HG03354 (cell line): ENCODE data around the gene PIEZO2.

Experiments
- ATAC-seq: cut with Tn5 transposase; IDR thresholded peaks from one replicate; pipeline ENCODE4 v1.9.1; 2021; ENCODE audit warnings: mild to moderate bottlenecking; ENCODE audit not compliant: unreplicated experiment, poor library complexity, severe bottlenecking

Gene PIEZO2

DNA sequence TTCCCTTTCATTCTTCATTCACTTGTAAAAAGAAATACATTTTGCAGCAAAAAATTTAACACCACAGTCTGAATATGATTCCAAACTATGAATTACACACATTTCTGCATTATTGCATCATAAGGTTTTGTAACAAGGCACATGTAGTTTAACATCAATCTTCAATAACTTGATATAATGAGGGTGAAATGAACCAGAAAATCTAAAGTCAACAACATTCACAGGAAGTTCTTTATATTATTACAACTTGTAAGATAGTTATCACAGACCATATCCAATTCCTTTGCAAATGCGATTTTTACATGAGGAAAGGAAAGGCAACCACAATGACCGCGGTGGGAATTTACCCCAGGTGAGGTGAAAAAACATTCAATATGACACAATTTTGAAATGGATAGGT lies 410.2 kb downstream of the PIEZO2 start:
- no peak for ATAC-seq

DNA sequence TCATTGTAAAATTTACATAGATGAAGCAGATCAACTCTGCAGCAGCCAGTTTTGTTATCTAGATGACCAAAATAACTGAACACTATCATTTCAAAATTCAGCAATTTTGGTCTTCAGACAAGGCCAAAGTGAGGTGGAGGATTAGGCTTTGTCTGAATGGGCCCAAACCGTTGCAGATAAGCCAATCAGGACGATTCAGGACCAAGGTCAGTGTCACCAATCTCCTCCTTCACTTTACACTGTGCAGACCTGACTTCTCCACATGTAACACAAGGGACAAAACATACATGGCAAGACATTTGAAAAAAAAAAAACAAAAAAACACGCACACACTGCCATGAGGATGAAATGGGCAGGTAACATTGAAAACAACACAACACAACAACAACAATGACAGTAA lies 412.4 kb downstream of the PIEZO2 start:
- no peak for ATAC-seq

DNA sequence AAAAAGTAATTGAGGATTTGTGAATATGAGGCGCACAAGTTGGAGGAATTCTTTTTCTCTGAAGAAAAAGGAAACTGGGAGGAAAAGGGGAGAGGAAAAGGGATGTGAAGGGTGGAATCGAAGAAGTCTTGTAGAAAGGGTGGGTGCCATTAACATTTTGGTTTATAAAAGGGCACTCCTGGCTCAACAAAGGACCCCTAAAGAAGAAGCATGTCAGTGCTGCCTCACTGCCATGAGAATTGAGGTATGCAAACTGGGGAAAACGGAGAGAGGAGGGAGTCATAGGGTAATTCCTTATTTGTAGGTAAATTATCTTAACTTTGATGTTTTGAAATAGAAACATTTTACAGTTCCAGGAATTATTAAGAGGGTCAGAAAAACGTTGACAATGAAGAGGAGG lies 416.4 kb downstream of the PIEZO2 start:
- ATAC-seq, result no peak

DNA sequence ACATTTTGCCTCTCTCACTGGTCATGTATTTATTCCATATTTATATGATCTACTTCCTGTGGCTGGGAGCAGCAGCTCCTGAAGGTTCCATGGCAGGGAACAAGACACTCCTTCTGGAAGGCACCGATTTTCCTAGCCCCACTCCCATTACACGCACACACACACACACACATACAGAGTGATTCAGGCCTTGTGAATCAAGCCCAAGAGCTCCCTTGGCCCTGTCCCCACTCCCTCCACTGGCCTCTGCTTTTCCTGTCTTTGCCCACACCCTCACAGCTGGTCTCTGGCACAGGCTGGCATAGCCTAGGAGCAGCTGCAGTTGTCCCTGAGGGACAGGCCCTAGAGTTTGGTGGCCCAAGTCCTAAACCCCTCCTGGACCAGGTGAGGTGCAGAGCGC lies 421.9 kb downstream of the PIEZO2 start:
- ATAC-seq, result no peak

DNA sequence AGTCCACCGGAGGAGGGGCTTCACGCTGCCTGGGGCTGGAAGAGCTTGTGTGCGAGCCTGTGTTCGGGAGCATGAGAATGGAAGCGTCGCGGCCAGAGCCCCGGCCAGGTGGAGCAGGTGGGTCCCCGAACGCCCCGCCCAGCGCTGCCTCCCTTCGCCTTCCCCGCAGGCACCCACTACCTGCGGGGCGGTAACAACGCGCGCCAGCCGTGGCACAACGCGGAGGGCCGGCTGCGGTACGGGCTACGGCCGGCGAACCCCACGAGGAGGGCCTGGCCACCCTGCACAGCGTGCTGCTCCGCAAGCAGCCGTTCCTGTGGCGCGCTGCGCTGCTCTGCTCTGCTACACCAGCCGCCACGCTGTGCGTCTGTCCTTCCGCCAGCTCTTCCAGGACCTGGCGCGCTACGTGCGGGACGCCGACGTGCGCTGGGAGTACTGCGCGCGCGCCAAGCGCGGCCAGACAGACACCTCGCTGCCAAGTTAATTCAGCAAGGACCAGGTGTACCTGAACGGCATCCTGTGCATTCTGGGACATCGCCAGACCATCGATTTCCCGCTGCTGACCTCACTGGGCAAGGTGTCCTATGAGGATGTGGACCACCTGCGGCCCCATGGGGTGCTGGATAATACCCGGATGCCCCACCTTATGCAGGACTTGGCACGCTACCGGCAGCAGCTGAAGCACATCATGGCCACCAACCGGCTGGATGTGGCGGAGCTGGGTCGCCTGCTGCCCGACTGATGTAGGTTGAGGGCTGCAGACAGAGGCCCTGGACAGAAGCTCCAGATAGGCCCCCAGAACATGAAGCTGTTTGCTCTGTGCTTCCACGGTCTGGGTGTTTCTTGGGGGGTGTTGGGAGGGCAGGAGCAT lies 422.9 kb downstream of the PIEZO2 start:
- no peak for ATAC-seq

DNA sequence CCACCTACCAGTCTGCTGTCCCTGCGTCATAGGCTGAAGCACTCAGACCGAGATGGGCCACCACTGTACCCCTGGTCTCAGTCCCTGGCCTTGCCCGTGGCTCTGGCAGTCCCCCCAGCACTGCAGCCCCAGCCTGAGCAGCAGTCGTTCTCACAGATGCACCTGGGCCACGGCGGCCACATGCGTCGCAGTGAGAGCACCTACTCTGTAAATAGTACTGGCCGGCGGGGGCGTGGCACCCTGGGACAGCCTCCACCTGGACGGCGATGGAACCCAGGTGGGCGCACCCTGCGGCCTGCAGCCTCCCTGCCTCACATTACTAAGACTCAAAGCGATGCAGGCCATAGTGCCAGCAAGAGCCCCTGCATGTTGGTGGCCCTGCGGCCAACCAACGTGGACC lies 424.7 kb downstream of the PIEZO2 start:
- ATAC-seq, result no peak

DNA sequence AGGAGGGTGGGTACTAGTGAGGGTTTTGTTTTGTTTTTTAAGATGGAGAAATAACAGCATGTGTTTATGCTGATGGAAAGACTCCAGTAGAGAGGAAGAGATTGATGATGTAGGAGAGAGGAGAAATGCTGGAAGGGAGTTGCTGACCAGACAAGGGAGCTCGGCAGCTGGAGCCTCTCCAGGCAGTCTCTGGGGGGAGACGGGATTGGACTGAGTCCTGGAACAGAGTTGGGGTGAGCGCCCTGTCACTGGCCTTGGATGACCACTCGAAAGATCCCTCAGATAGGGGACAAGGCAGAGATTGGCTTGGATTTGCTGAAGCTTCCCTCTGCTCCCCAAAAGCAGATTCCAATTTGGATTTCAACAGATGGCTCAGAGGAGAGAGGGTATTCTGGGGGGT lies 425.9 kb downstream of the PIEZO2 start:
- no peak for ATAC-seq

DNA sequence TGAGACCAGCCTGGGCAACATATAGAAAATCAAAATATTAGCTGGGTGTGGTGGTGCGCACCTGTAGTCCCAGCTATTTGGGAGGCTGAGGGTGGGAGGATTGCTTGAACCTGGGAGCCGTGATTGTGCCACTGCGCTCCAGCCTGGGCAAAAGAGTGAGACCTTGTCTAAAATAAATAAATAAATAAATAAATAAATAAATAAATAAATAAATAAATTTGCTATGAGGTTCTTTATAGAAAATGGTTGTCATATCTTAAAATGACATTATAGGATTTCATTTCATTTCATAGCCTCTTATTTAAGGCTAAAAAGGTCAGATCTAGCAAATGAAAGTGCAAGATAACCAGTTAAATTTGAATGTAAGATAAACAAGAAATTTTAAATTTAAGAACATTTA lies 430.6 kb downstream of the PIEZO2 start:
- no peak for ATAC-seq

DNA sequence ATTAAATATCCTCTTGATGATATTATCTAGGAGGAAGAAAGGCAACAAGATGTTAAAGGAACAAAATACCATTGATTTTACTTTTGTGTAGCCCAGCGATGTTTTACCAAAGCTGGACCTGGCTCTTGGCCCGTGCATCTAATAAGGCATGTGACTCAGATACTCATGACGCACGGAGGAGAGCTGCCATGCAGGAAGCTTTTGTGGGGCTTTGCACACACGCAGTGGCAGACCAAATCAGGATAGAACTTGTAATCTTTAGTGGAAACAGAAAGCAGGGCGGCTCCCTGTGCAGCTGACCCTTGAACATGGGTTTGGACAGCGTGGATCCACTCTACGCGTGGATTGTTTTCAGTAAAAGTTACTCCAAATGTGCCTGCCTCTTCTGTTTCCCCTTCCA lies 433.6 kb downstream of the PIEZO2 start:
- ATAC-seq, result no peak

DNA sequence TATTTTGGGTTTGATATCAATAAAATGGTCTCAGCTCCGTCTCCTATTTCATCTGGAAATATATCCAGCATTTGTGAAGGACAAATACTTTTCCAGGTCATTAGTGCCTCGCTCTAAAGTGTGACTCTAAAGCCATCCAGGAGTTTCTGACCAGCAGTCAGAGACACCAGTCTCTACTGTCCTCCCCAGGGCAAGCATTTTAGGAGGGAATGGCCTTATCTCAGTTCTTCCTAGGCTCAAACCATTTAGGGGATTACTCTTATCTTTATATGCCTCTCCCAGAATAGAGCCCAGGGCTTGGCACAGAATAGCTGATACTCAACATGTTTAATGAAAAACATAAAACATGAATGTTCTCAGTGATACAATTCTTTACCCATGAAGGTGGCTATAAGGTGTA lies 436.0 kb downstream of the PIEZO2 start:
- ATAC-seq, result no peak

DNA sequence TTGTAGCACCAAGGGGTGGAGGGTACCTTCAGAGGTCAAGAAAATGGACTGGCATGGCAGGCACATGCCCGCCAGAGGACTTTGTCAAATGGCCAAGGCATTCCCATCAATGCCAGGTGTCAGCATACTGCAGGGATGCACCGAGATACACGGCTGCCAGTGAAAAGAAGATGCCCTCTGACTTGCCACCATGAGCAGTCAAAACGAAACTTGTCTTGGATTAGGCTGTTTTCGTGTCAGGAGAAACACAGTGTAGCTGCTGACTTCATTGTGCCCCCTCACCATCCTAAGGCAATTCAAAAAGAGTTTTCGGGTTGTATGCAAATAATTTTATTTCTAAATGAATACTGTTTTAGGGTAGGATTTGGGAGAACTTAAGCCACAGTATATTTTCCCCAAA lies 442.1 kb downstream of the PIEZO2 start:
- no peak for ATAC-seq

DNA sequence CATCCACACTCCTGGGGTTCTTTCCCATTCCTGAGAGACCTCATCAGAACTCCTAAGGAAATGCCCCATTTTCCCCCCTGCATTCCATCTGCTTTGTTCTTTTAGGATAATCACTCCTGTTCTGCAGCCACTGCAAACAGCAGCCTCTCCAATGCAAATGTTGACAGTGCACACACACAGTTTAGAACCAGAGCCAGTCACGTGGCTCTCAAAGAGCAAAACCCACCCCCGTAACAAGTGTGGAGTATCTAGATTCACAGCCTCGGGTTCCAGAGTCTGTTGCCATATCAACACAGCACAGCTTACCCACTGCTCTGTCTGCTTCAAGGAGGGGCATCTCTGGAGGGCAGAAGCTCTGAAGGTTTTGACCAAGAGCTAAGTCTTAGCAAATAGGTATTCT lies 443.6 kb downstream of the PIEZO2 start:
- no peak for ATAC-seq

DNA sequence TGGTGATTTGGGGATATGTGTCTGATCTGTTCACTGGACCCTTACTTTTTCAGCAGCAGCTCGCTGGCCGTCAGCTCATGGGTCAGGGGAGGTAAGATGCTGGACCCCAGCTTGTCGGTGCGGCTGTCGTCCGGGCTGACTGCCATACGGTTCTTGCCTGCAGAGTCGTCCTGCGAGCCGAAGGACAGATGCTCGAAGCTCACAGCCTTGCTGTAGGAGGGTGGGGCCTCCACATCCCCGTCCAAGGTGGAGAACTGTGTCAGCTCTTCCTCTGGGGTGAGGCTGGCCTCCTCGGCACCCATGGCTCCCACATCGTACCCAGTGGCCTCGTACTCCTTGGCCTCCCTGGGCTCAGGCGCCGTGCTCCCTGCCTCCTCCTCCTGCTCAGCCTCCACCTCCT lies 444.1 kb downstream of the PIEZO2 start:
- ATAC-seq, result no peak

DNA sequence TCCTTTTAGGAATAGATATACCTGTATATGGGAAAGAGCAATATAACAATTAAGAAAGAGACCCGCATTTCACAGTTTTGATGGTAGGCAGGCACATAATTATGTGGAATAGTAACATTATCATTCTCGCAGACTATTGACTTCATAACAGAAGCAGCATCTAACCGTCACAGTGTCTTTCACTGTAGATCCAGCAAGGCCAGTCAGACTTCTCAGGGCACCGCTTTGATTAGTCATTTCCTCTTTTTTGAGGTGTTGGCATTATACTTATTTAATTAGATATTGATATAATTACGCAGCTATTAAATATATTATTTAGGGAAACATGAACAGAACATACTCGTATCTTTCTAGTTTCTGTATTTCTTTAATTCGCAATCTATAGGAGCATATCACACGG lies 447.2 kb downstream of the PIEZO2 start:
- ATAC-seq, result no peak

DNA sequence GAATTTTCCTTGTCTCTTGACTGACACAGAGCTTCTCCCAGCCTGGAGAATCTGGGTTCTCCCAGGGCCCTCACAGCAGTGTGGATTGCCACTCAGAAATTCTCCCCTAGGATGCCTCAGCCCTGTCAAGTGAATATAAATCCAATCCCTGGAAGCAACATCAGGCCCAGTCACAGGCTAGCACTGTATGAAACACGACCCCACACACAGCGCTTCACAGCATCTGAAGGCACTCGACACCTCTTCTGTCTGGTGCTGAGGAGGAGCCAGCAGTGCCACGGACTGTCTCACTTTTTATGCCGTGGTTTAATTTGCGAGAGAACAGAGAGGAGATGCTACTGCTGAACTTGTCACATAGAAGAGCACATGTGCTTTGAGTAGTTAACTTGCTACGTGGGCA lies 459.0 kb downstream of the PIEZO2 start:
- ATAC-seq, result no peak

DNA sequence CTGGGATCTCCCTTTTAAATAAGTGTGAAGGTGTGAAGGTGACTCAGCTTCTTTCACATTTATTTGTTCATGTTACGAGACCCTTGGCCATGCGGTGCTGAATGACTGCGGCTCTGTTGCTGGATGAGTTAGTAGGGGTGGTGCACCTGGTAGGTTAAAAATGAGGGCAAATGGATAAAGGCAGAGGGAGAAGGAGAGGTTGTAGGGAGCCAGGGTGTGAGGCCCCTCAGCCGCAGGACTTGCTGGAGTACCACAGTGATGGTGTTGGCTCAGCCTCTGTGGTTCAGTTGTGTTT lies 459.4 kb downstream of the PIEZO2 start:
- no peak for ATAC-seq

DNA sequence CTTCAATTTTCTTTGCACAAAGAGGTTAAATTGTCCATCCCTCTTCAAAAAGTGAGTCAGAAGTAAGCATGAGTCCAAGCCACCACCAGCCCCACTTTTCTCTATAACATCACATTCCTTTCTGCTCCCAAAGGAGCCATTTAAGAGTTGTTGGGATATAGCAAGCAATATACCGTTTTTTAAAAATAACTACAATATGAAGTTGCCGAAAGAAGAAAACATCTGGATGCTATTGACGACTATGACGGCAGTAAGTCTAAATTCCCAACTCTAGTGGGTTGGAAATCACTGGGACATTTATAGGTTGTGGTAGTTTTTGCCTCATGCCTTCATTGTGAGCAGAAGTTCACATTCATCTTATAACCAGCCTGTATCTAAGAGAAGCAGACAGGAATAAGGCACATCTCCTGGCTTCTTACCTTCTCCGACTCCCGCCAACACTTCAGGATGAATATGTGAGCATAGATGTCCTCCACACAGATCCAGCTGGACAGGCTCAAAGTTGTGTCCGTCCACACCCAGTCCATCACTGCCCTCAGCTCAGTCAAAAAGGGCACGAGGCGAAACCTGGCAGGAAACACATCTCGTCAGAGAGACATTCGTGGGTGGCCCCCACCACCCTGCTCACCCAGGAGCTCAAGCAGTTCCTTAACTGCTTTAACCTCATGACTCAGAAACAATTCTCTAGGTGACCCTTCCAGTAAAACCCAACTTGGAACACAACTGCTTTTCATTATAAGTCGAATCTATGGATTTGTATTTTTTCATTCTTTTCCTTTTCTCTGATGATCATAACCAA lies 459.9 kb downstream of the PIEZO2 start:
- ATAC-seq, result no peak

DNA sequence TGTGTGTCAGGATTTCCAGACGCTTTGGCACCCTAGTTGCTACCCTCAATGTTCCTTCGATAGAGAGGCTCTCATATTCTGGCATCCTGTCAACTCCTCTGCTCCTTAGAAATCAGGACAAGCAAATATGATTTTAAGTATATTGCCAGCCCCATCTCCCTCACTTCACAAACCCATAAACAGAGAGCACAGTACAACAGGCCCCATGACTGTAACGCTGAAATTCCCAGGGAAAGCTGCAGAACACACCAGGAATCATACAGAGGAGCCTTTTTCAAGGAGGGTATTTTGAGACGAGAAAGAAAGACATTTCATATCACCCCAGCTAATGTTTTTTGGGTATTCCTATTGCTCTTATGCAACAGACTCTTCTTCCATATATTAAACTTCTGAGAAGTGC lies 460.6 kb downstream of the PIEZO2 start:
- ATAC-seq, result no peak

DNA sequence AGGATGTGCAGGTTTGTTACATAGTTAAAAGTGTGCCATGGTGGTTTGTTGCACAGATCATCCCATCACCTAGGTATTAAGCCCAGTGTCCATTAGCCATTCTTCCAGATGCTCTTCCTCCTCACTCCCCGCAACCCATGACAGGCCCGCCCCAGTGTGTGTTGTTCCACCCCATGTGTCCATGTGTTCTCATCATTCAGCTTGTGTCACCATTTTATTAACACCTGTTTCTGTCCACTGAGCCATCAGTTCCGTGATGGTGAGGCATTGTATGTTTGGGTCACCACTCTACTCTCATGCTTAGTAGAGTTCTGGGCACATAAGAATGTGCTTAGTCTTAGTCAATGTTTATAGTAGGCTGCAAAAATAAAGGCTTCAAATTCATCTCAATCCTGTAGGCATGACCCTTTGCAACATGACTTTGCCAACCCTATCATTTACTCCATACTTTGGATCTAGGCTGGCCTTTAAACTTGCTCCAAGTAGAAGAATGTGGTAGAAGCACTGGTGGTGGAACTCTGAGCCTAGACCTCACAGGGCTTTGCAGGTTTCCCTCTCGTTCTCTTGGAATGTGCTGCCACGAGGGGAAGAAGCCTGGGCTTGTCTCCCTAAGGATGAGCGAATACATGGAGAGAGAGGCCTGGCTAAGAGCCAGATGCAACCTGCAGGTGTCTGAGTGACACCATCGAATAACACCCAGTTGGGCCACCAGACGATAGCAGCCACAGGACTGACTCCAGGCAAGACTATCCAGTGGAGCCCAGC lies 462.0 kb downstream of the PIEZO2 start:
- ATAC-seq, result no peak

DNA sequence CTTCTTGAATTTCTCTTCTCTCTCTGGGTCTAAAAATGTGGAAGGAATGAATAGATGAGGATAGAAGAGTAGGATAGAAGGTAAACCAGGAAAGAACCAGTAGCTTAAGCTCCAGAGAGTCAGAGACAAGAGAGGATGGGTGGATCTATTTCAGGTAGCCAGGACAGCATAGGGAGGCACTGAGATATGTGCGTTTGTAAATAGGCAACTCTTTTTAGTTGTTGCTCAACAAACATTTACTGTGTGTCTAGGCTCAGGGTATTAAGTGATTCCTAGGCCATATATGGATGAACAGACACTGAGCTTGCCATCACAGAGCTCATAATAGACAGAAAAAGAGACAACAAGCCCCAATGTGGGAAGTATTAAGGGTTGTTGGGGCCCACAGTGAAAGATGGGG lies 463.1 kb downstream of the PIEZO2 start:
- ATAC-seq, result no peak

DNA sequence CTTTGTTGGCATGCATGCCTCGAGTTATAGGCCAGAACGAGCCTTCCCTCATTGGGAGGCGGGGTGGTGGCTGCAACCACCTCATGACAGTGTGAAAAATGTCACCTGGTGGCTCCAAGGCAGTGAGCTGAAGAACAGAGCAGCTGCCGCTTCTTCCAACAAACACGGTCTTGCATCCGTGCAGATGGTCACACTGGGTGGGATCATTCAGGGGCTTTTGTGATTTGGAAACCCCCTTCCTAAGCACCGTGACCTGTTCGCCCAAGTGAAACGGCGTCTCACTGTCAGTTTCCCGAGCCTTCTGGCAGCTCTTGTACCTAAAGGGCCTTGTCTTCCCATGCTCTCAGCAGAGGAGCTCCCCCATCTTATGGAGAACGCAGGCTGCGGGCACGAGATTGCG lies 463.9 kb downstream of the PIEZO2 start:
- no peak for ATAC-seq
